ENCODE results near the gene ARHGEF40.

ARHGEF40 gene

DNA sequence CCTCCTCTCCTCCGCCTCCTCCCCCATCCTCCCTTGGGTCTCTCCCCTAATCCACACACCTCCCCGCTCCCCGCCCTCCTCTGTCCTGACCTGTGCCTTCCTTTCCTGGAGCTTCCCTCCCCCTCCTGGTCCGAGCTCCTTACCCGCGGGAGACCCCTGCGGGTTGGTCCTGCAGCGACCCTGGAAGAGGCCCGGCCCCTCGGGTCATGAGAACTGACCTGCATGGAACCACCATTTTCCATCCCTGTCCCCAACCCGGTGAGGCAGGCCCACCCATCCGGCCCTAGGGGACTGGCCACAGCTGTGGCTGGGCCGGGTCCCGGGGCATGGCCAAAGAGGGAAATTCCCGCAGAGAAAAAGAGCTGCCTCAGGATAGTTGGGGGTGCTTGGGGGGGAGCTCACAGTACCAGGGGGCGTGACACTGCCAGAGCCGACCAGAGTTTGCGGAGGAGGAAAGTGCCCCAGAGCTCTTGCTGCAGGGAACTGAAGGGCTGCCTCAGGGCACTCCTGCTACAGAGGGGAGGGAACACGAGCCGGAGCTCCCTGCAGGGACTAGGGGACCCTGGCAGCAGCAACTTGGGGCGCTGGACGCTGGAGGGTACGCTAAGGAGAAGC is 613 bp downstream of the ARHGEF40 start:
- H3K9me3 ChIP-seq (ENCODE audit: insufficient read depth, low read depth, low read length) = no peaks in the 10 kb centered on the region
- H2AFZ ChIP-seq (ENCODE audit: low read length) = peak overlapping the region; percentile 82
- peak overlapping the region; percentile 95 for H3K4me3 ChIP-seq (ENCODE audit: low read length, poor library complexity, severe bottlenecking)
- no peaks in the 10 kb centered on the region for H4K20me1 ChIP-seq (ENCODE audit: insufficient read depth, low read length, poor library complexity, severe bottlenecking)
- peak overlapping the region; percentile 96 for H3K4me2 ChIP-seq (ENCODE audit: low read depth, low read length, poor library complexity, severe bottlenecking)
- no peaks in the 10 kb centered on the region for H3K27me3 ChIP-seq (ENCODE audit: insufficient read depth, low read length, poor library complexity, severe bottlenecking)
- H3K9ac ChIP-seq (ENCODE audit: low read depth, low read length, poor library complexity, severe bottlenecking) = peak overlapping the region; percentile 83
- no peaks in the 10 kb centered on the region for H3K9me2 ChIP-seq (replicated peaks; ENCODE audit: low read depth, low read length)
- H3K36me3 ChIP-seq (ENCODE audit: insufficient read depth, low read length) = no peaks in the 10 kb centered on the region
- H3K79me2 ChIP-seq (ENCODE audit: insufficient read depth, low read length) = no peaks in the 10 kb centered on the region
- peaks cover 32% of the 10 kb centered on the region for H3K4me1 ChIP-seq (ENCODE audit: insufficient read depth, low read length, poor library complexity, severe bottlenecking)
- TF ChIP-seq, protein P1, sequence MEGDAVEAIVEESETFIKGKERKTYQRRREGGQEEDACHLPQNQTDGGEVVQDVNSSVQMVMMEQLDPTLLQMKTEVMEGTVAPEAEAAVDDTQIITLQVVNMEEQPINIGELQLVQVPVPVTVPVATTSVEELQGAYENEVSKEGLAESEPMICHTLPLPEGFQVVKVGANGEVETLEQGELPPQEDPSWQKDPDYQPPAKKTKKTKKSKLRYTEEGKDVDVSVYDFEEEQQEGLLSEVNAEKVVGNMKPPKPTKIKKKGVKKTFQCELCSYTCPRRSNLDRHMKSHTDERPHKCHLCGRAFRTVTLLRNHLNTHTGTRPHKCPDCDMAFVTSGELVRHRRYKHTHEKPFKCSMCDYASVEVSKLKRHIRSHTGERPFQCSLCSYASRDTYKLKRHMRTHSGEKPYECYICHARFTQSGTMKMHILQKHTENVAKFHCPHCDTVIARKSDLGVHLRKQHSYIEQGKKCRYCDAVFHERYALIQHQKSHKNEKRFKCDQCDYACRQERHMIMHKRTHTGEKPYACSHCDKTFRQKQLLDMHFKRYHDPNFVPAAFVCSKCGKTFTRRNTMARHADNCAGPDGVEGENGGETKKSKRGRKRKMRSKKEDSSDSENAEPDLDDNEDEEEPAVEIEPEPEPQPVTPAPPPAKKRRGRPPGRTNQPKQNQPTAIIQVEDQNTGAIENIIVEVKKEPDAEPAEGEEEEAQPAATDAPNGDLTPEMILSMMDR (conservative IDR thresholded peaks at IDR 0.05; ENCODE audit: low read length) = no peak
- TF ChIP-seq EZH2phosphoT487 (IDR thresholded peaks at IDR 0.05; ENCODE audit: borderline replicate concordance) = no peak
- H3F3A ChIP-seq (ENCODE audit: low read depth) = no peaks in the 10 kb centered on the region

DNA sequence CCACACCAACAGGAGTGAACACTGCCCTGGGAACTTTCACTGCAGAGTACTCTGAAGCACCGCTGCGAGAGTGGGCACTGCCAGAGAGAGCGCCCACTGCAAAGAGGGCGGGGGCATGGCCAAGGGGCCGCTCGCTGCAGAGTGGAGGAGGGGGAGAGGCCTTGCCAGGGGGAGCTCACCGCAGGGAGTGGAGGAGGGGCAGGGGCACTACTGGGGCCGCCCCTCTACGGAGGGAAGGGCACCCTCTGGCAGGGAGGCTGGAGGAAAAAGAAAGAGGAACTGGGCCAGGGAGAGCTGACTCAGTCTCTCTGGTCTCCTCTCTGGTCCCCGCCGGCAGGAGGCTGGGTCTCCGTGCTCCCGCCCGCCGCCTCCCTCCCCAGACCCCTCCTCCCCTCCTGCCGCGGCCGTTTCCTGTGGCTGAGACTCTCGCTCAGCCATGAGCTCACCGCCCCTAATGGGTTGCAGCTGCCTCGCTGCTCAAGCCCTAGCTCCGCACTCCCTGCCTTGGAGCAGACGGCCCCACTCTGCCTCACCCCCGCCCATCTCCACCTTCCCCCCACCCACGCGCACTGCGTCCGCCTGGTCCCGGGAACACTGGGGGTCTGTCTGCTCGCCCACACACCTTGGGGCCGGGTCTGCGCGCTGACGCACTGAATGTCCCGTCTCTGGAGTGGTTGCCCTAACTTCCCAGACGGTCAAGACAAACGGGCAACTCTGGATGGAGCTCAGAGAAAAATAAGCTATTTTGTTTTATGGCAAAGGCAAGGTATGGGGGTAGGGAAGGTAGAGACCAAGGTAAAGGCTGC is 1.3 kb downstream of the ARHGEF40 start:
- H3K4me3 ChIP-seq (ENCODE audit: low read length, poor library complexity, severe bottlenecking) = peak overlapping the region; percentile 95
- H3K36me3 ChIP-seq (ENCODE audit: insufficient read depth, low read length) = no peaks in the 10 kb centered on the region
- no peaks in the 10 kb centered on the region for H4K20me1 ChIP-seq (ENCODE audit: insufficient read depth, low read length, poor library complexity, severe bottlenecking)
- H3K9me3 ChIP-seq (ENCODE audit: insufficient read depth, low read depth, low read length) = no peaks in the 10 kb centered on the region
- peaks cover 32% of the 10 kb centered on the region for H3K4me1 ChIP-seq (ENCODE audit: insufficient read depth, low read length, poor library complexity, severe bottlenecking)
- H2AFZ ChIP-seq (ENCODE audit: low read length) = peak overlapping the region; percentile 82
- peak overlapping the region; percentile 96 for H3K4me2 ChIP-seq (ENCODE audit: low read depth, low read length, poor library complexity, severe bottlenecking)
- no peaks in the 10 kb centered on the region for H3F3A ChIP-seq (ENCODE audit: low read depth)
- H3K27me3 ChIP-seq (ENCODE audit: insufficient read depth, low read length, poor library complexity, severe bottlenecking) = no peaks in the 10 kb centered on the region
- H3K9me2 ChIP-seq (replicated peaks; ENCODE audit: low read depth, low read length) = no peaks in the 10 kb centered on the region
- H3K9ac ChIP-seq (ENCODE audit: low read depth, low read length, poor library complexity, severe bottlenecking) = peak overlapping the region; percentile 83
- TF ChIP-seq, protein P1 (conservative IDR thresholded peaks at IDR 0.05; ENCODE audit: low read length) = no peak
- no peak for TF ChIP-seq EZH2phosphoT487 (IDR thresholded peaks at IDR 0.05; ENCODE audit: borderline replicate concordance)
- H3K79me2 ChIP-seq (ENCODE audit: insufficient read depth, low read length) = no peaks in the 10 kb centered on the region

GRCh38 chr14:21072031-21072473 is 1.9 kb downstream of the ARHGEF40 start:
- H3K4me2 ChIP-seq (ENCODE audit: low read depth, low read length, poor library complexity, severe bottlenecking) = peak overlapping the region; percentile 96
- H3K79me2 ChIP-seq (ENCODE audit: insufficient read depth, low read length) = no peaks in the 10 kb centered on the region
- H3K4me1 ChIP-seq (ENCODE audit: insufficient read depth, low read length, poor library complexity, severe bottlenecking) = peaks cover 32% of the 10 kb centered on the region
- no peak for TF ChIP-seq EZH2phosphoT487 (IDR thresholded peaks at IDR 0.05; ENCODE audit: borderline replicate concordance)
- TF ChIP-seq, protein P1 (conservative IDR thresholded peaks at IDR 0.05; ENCODE audit: low read length) = no peak; the same call in 1 of the 2 replicates
- H2AFZ ChIP-seq (ENCODE audit: low read length) = peak overlapping the region; percentile 82
- H3K9ac ChIP-seq (ENCODE audit: low read depth, low read length, poor library complexity, severe bottlenecking) = peak overlapping the region; percentile 83
- H3K9me2 ChIP-seq (replicated peaks; ENCODE audit: low read depth, low read length) = no peaks in the 10 kb centered on the region
- H4K20me1 ChIP-seq (ENCODE audit: insufficient read depth, low read length, poor library complexity, severe bottlenecking) = no peaks in the 10 kb centered on the region
- no peaks in the 10 kb centered on the region for H3K27me3 ChIP-seq (ENCODE audit: insufficient read depth, low read length, poor library complexity, severe bottlenecking)
- no peaks in the 10 kb centered on the region for H3K36me3 ChIP-seq (ENCODE audit: insufficient read depth, low read length)
- H3K9me3 ChIP-seq (ENCODE audit: insufficient read depth, low read depth, low read length) = no peaks in the 10 kb centered on the region
- H3F3A ChIP-seq (ENCODE audit: low read depth) = no peaks in the 10 kb centered on the region
- H3K4me3 ChIP-seq (ENCODE audit: low read length, poor library complexity, severe bottlenecking) = peak overlapping the region; percentile 95
